ENCODE results near the gene ZNF511.

Gene ZNF511

DNA sequence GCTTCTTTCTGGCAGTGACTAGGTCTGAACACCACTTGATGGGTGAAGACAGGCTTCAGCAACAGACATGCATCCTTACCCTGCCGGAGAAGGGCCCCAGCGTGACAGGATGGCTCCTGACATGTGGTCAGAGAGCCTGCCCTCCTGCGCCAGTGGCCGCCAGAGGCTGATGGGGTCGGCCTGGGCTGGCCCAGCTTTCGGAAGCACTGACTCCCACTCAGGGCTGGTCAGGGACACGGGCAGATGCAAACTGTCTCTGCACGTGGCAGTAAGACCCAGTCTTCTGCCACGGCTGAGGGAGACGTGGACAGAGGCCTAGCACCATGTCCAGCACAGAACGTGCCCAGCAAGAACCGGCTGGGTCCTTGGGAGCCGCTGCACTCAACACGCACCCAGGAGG is 10.2 kb upstream of the ZNF511 start:
- no peak overlapping the region for H3K18ac ChIP-seq (ENCODE audit: low read length)
- no peak overlapping the region for H3K4me3 ChIP-seq (ENCODE audit: low read length)
- H4K8ac ChIP-seq (ENCODE audit: low read depth, low read length): no peak overlapping the region
- H2BK120ac ChIP-seq (ENCODE audit: low read depth, low read length): no peak overlapping the region
- peaks cover 5% of the 10 kb centered on the region for H3K79me1 ChIP-seq (ENCODE audit: low read length)
- no peaks in the 10 kb centered on the region for H3K4me1 ChIP-seq (ENCODE audit: control insufficient read depth, low read depth, low read length)
- no peaks in the 10 kb centered on the region for H3K27me3 ChIP-seq (ENCODE audit: insufficient read depth, low read length, poor library complexity)
- no CpG with 5 or more reads among the region's 14 CpGs for WGBS (ENCODE audit: extremely low coverage, insufficient coverage, low lambda C conversion rate)
- H3K79me2 ChIP-seq (ENCODE audit: control insufficient read depth, insufficient read depth, low read length): no peaks in the 10 kb centered on the region
- no peak overlapping the region for H3K9ac ChIP-seq (ENCODE audit: low read length)
- no peak overlapping the region for H2AK5ac ChIP-seq (ENCODE audit: low read length)
- no peak overlapping the region for H3K23ac ChIP-seq (ENCODE audit: low read length)
- H4K5ac ChIP-seq (ENCODE audit: low read length): no peak overlapping the region
- H3K27ac ChIP-seq (ENCODE audit: low read depth, low read length): no peak overlapping the region
- no peak overlapping the region for H2BK15ac ChIP-seq (replicated peaks; ENCODE audit: low read depth)
- no peak overlapping the region for H3K4ac ChIP-seq (ENCODE audit: low read depth, low read length)
- peaks cover 10% of the 10 kb centered on the region for H3K36me3 ChIP-seq (ENCODE audit: control insufficient read depth, insufficient read depth, low read length)
- no peak overlapping the region for H3K56ac ChIP-seq (ENCODE audit: low read length)
- no peak for DNase-seq
- H3K4me2 ChIP-seq (ENCODE audit: low read length): no peak overlapping the region
- H2BK5ac ChIP-seq (ENCODE audit: low read length): no peak overlapping the region

DNA sequence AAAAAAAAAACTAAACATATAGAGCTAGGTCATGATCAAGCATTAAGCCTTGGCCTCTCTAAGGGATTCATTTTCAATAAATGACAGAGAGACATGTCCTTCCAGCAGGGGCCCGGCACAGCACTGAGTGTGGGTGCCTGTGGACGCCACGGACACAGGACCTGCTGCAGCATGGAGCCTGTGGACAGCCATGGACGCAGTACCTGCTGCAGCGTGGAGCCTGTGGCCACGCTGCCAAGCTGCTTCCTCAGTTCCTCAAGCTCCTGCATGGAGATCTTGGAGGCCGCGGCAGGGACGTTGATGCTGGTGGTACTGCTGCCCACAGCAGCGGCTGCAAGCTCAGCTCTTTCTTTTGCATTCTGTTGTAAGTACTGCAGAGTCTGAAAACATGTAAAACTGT is 9.5 kb upstream of the ZNF511 start:
- Histone ChIP-seq H3K4ac (ENCODE audit: low read depth, low read length) (no peak overlapping the region), H2BK120ac (ENCODE audit: low read depth, low read length) (no peak overlapping the region), H3K27me3 (ENCODE audit: insufficient read depth, low read length, poor library complexity) (no peaks in the 10 kb centered on the region), H3K9ac (ENCODE audit: low read length) (no peak overlapping the region), H4K5ac (ENCODE audit: low read length) (no peak overlapping the region), H2BK15ac (replicated peaks; ENCODE audit: low read depth) (no peak overlapping the region), H3K4me3 (ENCODE audit: low read length) (no peak overlapping the region), H3K4me1 (ENCODE audit: control insufficient read depth, low read depth, low read length) (no peaks in the 10 kb centered on the region), H2BK5ac (ENCODE audit: low read length) (no peak overlapping the region), H4K8ac (ENCODE audit: low read depth, low read length) (no peak overlapping the region), H3K79me1 (ENCODE audit: low read length) (peaks cover 9% of the 10 kb centered on the region), H3K36me3 (ENCODE audit: control insufficient read depth, insufficient read depth, low read length) (peaks cover 10% of the 10 kb centered on the region), H3K23ac (ENCODE audit: low read length) (no peak overlapping the region), H3K18ac (ENCODE audit: low read length) (no peak overlapping the region), H3K79me2 (ENCODE audit: control insufficient read depth, insufficient read depth, low read length) (peaks cover 6% of the 10 kb centered on the region), H3K56ac (ENCODE audit: low read length) (no peak overlapping the region), H2AK5ac (ENCODE audit: low read length) (no peak overlapping the region), H3K4me2 (ENCODE audit: low read length) (no peak overlapping the region), H3K27ac (ENCODE audit: low read depth, low read length) (no peak overlapping the region)
- no CpG with 5 or more reads among the region's 10 CpGs for WGBS (ENCODE audit: extremely low coverage, insufficient coverage, low lambda C conversion rate)
- DNase-seq: no peak

DNA sequence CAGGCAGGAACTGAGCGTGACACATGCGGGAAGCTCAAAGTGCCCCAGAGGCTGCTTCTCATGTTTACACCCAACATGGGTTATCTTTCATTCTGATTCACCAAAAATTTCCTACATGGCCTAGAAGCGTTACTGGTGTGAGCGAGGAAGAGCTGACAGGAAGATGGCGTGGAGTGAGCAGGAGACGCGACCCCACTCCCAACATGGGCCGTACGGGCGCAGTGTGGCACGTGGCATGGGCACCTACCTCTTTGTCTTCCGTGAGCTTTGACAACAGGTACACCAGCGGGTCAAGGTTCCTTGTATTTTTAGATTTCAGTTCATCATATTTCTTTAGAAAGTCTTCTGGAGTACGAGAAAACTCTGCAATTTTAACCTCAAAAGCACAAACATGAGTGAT is 9.0 kb upstream of the ZNF511 start:
- H3K4ac ChIP-seq (ENCODE audit: low read depth, low read length): no peak overlapping the region
- no peak overlapping the region for H2AK5ac ChIP-seq (ENCODE audit: low read length)
- no peak overlapping the region for H3K4me2 ChIP-seq (ENCODE audit: low read length)
- H3K18ac ChIP-seq (ENCODE audit: low read length): no peak overlapping the region
- H2BK15ac ChIP-seq (replicated peaks; ENCODE audit: low read depth): no peak overlapping the region
- H2BK120ac ChIP-seq (ENCODE audit: low read depth, low read length): no peak overlapping the region
- H3K9ac ChIP-seq (ENCODE audit: low read length): no peak overlapping the region
- H4K5ac ChIP-seq (ENCODE audit: low read length): no peak overlapping the region
- H3K79me2 ChIP-seq (ENCODE audit: control insufficient read depth, insufficient read depth, low read length): peaks cover 6% of the 10 kb centered on the region
- H3K23ac ChIP-seq (ENCODE audit: low read length): no peak overlapping the region
- no peak overlapping the region for H4K8ac ChIP-seq (ENCODE audit: low read depth, low read length)
- no peak overlapping the region for H3K56ac ChIP-seq (ENCODE audit: low read length)
- H3K27me3 ChIP-seq (ENCODE audit: insufficient read depth, low read length, poor library complexity): no peaks in the 10 kb centered on the region
- WGBS (ENCODE audit: extremely low coverage, insufficient coverage, low lambda C conversion rate): no CpG with 5 or more reads among the region's 14 CpGs
- peaks cover 9% of the 10 kb centered on the region for H3K79me1 ChIP-seq (ENCODE audit: low read length)
- no peak overlapping the region for H3K4me3 ChIP-seq (ENCODE audit: low read length)
- no peak overlapping the region for H2BK5ac ChIP-seq (ENCODE audit: low read length)
- DNase-seq: no peak
- no peaks in the 10 kb centered on the region for H3K4me1 ChIP-seq (ENCODE audit: control insufficient read depth, low read depth, low read length)
- no peak overlapping the region for H3K27ac ChIP-seq (ENCODE audit: low read depth, low read length)
- peaks cover 10% of the 10 kb centered on the region for H3K36me3 ChIP-seq (ENCODE audit: control insufficient read depth, insufficient read depth, low read length)

DNA sequence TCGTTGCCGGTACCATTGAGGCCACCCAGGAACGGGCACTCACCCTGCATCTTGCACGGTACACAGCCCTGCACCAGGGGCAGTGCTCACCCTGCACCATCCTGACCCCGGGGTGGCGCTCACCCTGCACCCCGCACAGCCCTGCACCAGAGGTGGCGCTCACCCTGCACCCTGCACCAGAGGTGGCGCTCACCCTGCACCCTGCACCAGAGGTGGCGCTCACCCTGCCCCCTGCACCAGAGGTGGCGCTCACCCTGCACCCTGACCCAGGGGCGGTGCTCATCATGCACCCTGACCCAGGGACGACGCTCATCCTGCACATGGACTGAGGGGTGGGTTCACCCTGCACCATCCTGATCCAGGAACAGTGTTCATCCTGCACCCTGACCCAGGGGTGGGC is 6.5 kb upstream of the ZNF511 start:
- WGBS (ENCODE audit: extremely low coverage, insufficient coverage, low lambda C conversion rate): no CpG with 5 or more reads among the region's 14 CpGs
- DNase-seq: no peak

DNA sequence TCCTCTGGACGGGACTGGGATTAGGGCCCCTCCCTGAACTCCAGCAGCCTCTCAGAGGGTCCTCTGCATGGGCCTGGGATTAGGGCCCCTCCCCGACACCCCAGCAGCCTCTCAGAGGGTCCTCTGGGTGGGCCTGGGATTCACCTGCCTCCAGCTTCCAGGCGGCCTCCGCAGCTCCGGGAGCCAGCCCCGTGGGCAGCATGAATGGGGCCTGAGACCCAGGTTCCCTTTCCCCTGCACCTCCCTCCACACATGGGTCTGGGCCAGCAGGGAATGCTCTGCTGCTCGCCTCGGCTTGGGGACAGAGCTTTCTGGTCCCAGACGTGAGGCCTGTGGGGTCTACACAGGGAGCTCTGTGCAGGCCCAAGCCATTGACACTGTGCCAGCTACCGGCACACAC is 5.5 kb upstream of the ZNF511 start:
- no peak for DNase-seq
- H3K79me2 ChIP-seq (ENCODE audit: control insufficient read depth, insufficient read depth, low read length): peaks cover 24% of the 10 kb centered on the region
- no peaks in the 10 kb centered on the region for H3K27me3 ChIP-seq (ENCODE audit: insufficient read depth, low read length, poor library complexity)
- no peak overlapping the region for H3K23ac ChIP-seq (ENCODE audit: low read length)
- H2BK5ac ChIP-seq (ENCODE audit: low read length): no peak overlapping the region
- H2BK15ac ChIP-seq (replicated peaks; ENCODE audit: low read depth): no peak overlapping the region
- H3K4me1 ChIP-seq (ENCODE audit: control insufficient read depth, low read depth, low read length): no peaks in the 10 kb centered on the region
- no CpG with 5 or more reads among the region's 10 CpGs for WGBS (ENCODE audit: extremely low coverage, insufficient coverage, low lambda C conversion rate)
- H3K4ac ChIP-seq (ENCODE audit: low read depth, low read length): no peak overlapping the region
- no peak overlapping the region for H4K5ac ChIP-seq (ENCODE audit: low read length)
- H2BK120ac ChIP-seq (ENCODE audit: low read depth, low read length): no peak overlapping the region
- H3K36me3 ChIP-seq (ENCODE audit: control insufficient read depth, insufficient read depth, low read length): peaks cover 5% of the 10 kb centered on the region
- no peak overlapping the region for H3K4me2 ChIP-seq (ENCODE audit: low read length)
- H4K8ac ChIP-seq (ENCODE audit: low read depth, low read length): no peak overlapping the region
- H3K4me3 ChIP-seq (ENCODE audit: low read length): no peak overlapping the region
- no peak overlapping the region for H3K56ac ChIP-seq (ENCODE audit: low read length)
- no peak overlapping the region for H3K18ac ChIP-seq (ENCODE audit: low read length)
- no peak overlapping the region for H2AK5ac ChIP-seq (ENCODE audit: low read length)
- no peak overlapping the region for H3K9ac ChIP-seq (ENCODE audit: low read length)
- H3K27ac ChIP-seq (ENCODE audit: low read depth, low read length): no peak overlapping the region
- H3K79me1 ChIP-seq (ENCODE audit: low read length): peaks cover 29% of the 10 kb centered on the region

More for the DNA sequence above, 6.5 kb upstream of the ZNF511 start:
- Histone ChIP-seq H2BK120ac (ENCODE audit: low read depth, low read length) (no peak overlapping the region), H4K8ac (ENCODE audit: low read depth, low read length) (no peak overlapping the region), H3K36me3 (ENCODE audit: control insufficient read depth, insufficient read depth, low read length) (peaks cover 8% of the 10 kb centered on the region), H2BK5ac (ENCODE audit: low read length) (no peak overlapping the region), H4K5ac (ENCODE audit: low read length) (no peak overlapping the region), H3K79me2 (ENCODE audit: control insufficient read depth, insufficient read depth, low read length) (peaks cover 15% of the 10 kb centered on the region), H3K79me1 (ENCODE audit: low read length) (peaks cover 22% of the 10 kb centered on the region), H2BK15ac (replicated peaks; ENCODE audit: low read depth) (no peak overlapping the region), H3K4me3 (ENCODE audit: low read length) (no peak overlapping the region), H3K27me3 (ENCODE audit: insufficient read depth, low read length, poor library complexity) (no peaks in the 10 kb centered on the region), H3K9ac (ENCODE audit: low read length) (no peak overlapping the region), H3K4me2 (ENCODE audit: low read length) (no peak overlapping the region), H2AK5ac (ENCODE audit: low read length) (no peak overlapping the region), H3K18ac (ENCODE audit: low read length) (no peak overlapping the region), H3K56ac (ENCODE audit: low read length) (no peak overlapping the region), H3K4me1 (ENCODE audit: control insufficient read depth, low read depth, low read length) (no peaks in the 10 kb centered on the region), H3K4ac (ENCODE audit: low read depth, low read length) (no peak overlapping the region), H3K27ac (ENCODE audit: low read depth, low read length) (no peak overlapping the region), H3K23ac (ENCODE audit: low read length) (no peak overlapping the region)

DNA sequence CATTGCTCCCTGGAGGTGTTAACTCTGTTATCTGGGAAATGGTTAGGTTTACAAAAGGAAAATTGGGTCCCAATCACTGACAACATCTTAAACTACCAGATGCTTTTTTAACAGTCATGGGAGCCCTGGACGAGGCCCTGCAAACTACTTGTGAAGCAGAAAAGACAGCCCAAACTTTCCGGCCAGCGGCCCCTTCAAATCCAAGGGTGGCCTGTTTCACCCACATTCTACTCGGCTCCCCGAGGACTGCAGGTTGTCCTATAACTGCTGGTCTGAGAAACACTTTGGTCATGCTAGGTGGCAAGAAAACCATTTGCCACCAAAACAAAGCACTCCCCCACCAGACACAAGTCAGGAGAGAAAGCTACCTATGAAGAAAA is 2.6 kb upstream of the ZNF511 start:
- Histone ChIP-seq H3K4ac (ENCODE audit: low read depth, low read length) (no peak overlapping the region), H3K27me3 (ENCODE audit: insufficient read depth, low read length, poor library complexity) (no peaks in the 10 kb centered on the region), H3K18ac (ENCODE audit: low read length) (no peak overlapping the region), H3K23ac (ENCODE audit: low read length) (no peak overlapping the region), H4K5ac (ENCODE audit: low read length) (no peak overlapping the region), H3K79me1 (ENCODE audit: low read length) (peaks cover 29% of the 10 kb centered on the region), H2BK120ac (ENCODE audit: low read depth, low read length) (no peak overlapping the region), H4K8ac (ENCODE audit: low read depth, low read length) (no peak overlapping the region), H2AK5ac (ENCODE audit: low read length) (no peak overlapping the region), H2BK5ac (ENCODE audit: low read length) (no peak overlapping the region), H3K4me3 (ENCODE audit: low read length) (no peak overlapping the region), H3K9ac (ENCODE audit: low read length) (no peak overlapping the region), H2BK15ac (replicated peaks; ENCODE audit: low read depth) (no peak overlapping the region), H3K27ac (ENCODE audit: low read depth, low read length) (no peak overlapping the region), H3K79me2 (ENCODE audit: control insufficient read depth, insufficient read depth, low read length) (peaks cover 24% of the 10 kb centered on the region), H3K4me1 (ENCODE audit: control insufficient read depth, low read depth, low read length) (no peaks in the 10 kb centered on the region), H3K36me3 (ENCODE audit: control insufficient read depth, insufficient read depth, low read length) (peaks cover 2% of the 10 kb centered on the region), H3K4me2 (ENCODE audit: low read length) (no peak overlapping the region), H3K56ac (ENCODE audit: low read length) (no peak overlapping the region)
- no CpG with 5 or more reads among the region's 5 CpGs for WGBS (ENCODE audit: extremely low coverage, insufficient coverage, low lambda C conversion rate)
- peak; percentile 29 for DNase-seq
